A673 (cell line): ENCODE data around the gene MAN1A2. TPM values are rescaled to one million over a fixed set of nuclear protein-coding genes. Genes with fewer than 3 reads are reported as not detected.
A peak's percentile ranks its signal among the peaks of the same experiment; 100 is the strongest.
"Not testable (repeated sequence)": the region's sequence is repeated elsewhere in the genome, so short reads cannot be mapped to it uniquely, and the experiment has no call there.

Experiments
- BruUV-seq: library from RNA; stranded (reverse); fragments of 400-500 nt; replicated peaks from 2 replicates; lab custom pipeline; 2021; lab: Mats Ljungman, UMichigan
- CTCF ChIA-PET: fragments of 300-600 bp; sonication (Branson Sonifier 250); formaldehyde crosslinking; loops from one replicate; lab custom pipeline; 2022; ENCODE audit warnings: antibody characterized with exemption; lab: Charles Lee
- POLR2A ChIA-PET: fragments of 300-600 bp; sonication (Branson Sonifier 250); formaldehyde crosslinking; loops from one replicate; lab custom pipeline; 2022; ENCODE audit warnings: antibody characterized with exemption; ENCODE audit not compliant: low non-redundant PET; lab: Charles Lee
- DNase-seq: peaks from one replicate; pipeline ENCODE4 v3.0.0-alpha.2; 2015; ENCODE audit warnings: low spot score
- H3K27ac ChIP-seq: fragments of 200-600 bp; sonication (generic); 2 replicates; pipeline ENCODE4 v1.5.1; 2016; ENCODE audit warnings: mixed run types, low read depth, mild to moderate bottlenecking, mixed read lengths, antibody characterized with exemption, low read length; ENCODE audit not compliant: poor library complexity, severe bottlenecking
- H3K27me3 ChIP-seq: fragments of 200-600 bp; sonication (generic); replicated peaks from 2 replicates; pipeline ENCODE4 v1.6.1; 2017; ENCODE audit warnings: mixed run types, low read depth, mild to moderate bottlenecking, mixed read lengths, antibody characterized with exemption, low read length; ENCODE audit not compliant: insufficient read depth, poor library complexity
- H3K36me3 ChIP-seq: fragments of 200-600 bp; sonication (generic); 2 replicates; pipeline ENCODE4 v1.6.1; 2016; ENCODE audit warnings: mixed run types, mild to moderate bottlenecking, mixed read lengths, antibody characterized with exemption, low read length; ENCODE audit not compliant: insufficient read depth, poor library complexity, severe bottlenecking
- H3K4me1 ChIP-seq: fragments of 200-600 bp; sonication (generic); 2 replicates; pipeline ENCODE4 v1.6.1; 2017; ENCODE audit warnings: mixed run types, mild to moderate bottlenecking, mixed read lengths, antibody characterized with exemption, low read length; ENCODE audit not compliant: insufficient read depth, poor library complexity, severe bottlenecking
- H3K4me3 ChIP-seq: fragments of 200-600 bp; sonication (generic); 2 replicates; pipeline ENCODE4 v1.5.1; 2016; ENCODE audit warnings: low read depth, mixed run types, mild to moderate bottlenecking, mixed read lengths, low read length; ENCODE audit not compliant: poor library complexity, severe bottlenecking
- H3K9me3 ChIP-seq: fragments of 200-600 bp; sonication (generic); 2 replicates; pipeline ENCODE4 v1.6.1; 2016; ENCODE audit warnings: mixed run types, low read depth, mild to moderate bottlenecking, mixed read lengths, antibody characterized with exemption, low read length; ENCODE audit not compliant: poor library complexity, severe bottlenecking
- CTCF ChIP-seq: fragments of 300-800, 200-600 bp; sonication (generic); conservative IDR thresholded peaks from 2 replicates; pipeline ENCODE4 v1.5.1; 2017; ENCODE audit warnings: low read depth, mild to moderate bottlenecking, antibody characterized with exemption, low read length, moderate library complexity, mixed read lengths
- EZH2 ChIP-seq: fragments of 200-600 bp; sonication (generic); IDR thresholded peaks from 2 replicates; pipeline ENCODE4 v1.6.1; 2017; ENCODE audit warnings: borderline replicate concordance, low read depth, mild to moderate bottlenecking, mixed read lengths, antibody characterized with exemption, low read length; ENCODE audit not compliant: poor library complexity, severe bottlenecking
- intact Hi-C: fragments of 100-400 bp; cut with micrococcal nuclease; formaldehyde crosslinking; loops from one replicate; pipeline ENCODE4 v1.10.0; 2022; ENCODE audit not compliant: unreplicated experiment
- total RNA-seq: library from RNA; stranded (reverse); gene quantifications from 2 replicates; pipeline ENCODE4 v1.2.3, GENCODE V29; 2021

Gene MAN1A2
- total RNA-seq, 1 experiment from 2014 or later: 31.8 TPM

- Histone ChIP-seq H3K4me3 (no peak overlapping the region), H3K27me3 (no peaks in the 10 kb centered on the region), H3K36me3 (no peaks in the 10 kb centered on the region), H3K27ac (no peak overlapping the region), H3K4me1 (peaks cover 8% of the 10 kb centered on the region), H3K9me3 (no peaks in the 10 kb centered on the region)
- ChIA-PET CTCF (no interaction called here), POLR2A (no interaction called here)
- intact Hi-C loops: no loop called here
- no peak for TF ChIP-seq EZH2
- no peak for TF ChIP-seq CTCF
- peak; percentile 24 for DNase-seq
- BruUV-seq: no TSS peak
These were observed 99.5 kb downstream of the MAN1A2 start for GRCh38 chr1:117466761-117467160.

- Histone ChIP-seq H3K27ac (no peak overlapping the region), H3K36me3 (no peaks in the 10 kb centered on the region), H3K4me1 (peaks cover 8% of the 10 kb centered on the region), H3K9me3 (no peaks in the 10 kb centered on the region), H3K4me3 (no peak overlapping the region), H3K27me3 (no peaks in the 10 kb centered on the region)
- TF ChIP-seq EZH2 (no peak), CTCF (no peak)
- no peak for DNase-seq
- no TSS peak for BruUV-seq
- intact Hi-C loops: no loop called here
- POLR2A ChIA-PET: no interaction called here
- CTCF ChIA-PET: no interaction called here
These were observed 100.1 kb downstream of the MAN1A2 start for GRCh38 chr1:117467336-117467735.

- intact Hi-C loops: no loop called here
- BruUV-seq: no TSS peak
- DNase-seq: no peak
- Histone ChIP-seq H3K4me3 (no peak overlapping the region), H3K36me3 (no peaks in the 10 kb centered on the region), H3K27ac (no peak overlapping the region), H3K4me1 (no peaks in the 10 kb centered on the region), H3K27me3 (no peaks in the 10 kb centered on the region), H3K9me3 (no peaks in the 10 kb centered on the region)
- ChIA-PET CTCF (no interaction called here), POLR2A (interaction anchor here (0.6 kb wide), 1 partner anchor 8 kb away, joined by 3 read pairs; no protein-coding TSS in a partner anchor)
- TF ChIP-seq CTCF: no peak
- no peak for TF ChIP-seq EZH2
These were observed 105.8 kb downstream of the MAN1A2 start for GRCh38 chr1:117473063-117473462.

GRCh38 chr1:117475495-117475894 is 108.2 kb downstream of the MAN1A2 start:
- POLR2A ChIA-PET, intact Hi-C loops, H3K4me1 ChIP-seq, DNase-seq, BruUV-seq, H3K36me3 ChIP-seq, H3K9me3 ChIP-seq, H3K27ac ChIP-seq, H3K4me3 ChIP-seq, H3K27me3 ChIP-seq, CTCF ChIA-PET: not testable (repeated sequence)
